Vagina (tissue), 2 donors: ENCODE measurements around the gene ADAT1.

Source experiments
- CTCF ChIP-seq, 3 experiments: fragments of 450-650 bp in 2 of 3; fragments of 200-600 bp in 1 of 3; sonication (generic) in 1 of 3; IDR thresholded peaks; one replicate each; pipeline ENCODE4 v1.5.1; 2017 to 2019; ENCODE audit warnings: antibody characterized with exemption in 3 of 3, mild to moderate bottlenecking in 2 of 3, moderate library complexity in 2 of 3
- POLR2A ChIP-seq, 2 donors: fragments of 450-650 bp; IDR thresholded peaks; one replicate each; pipeline ENCODE4 v1.6.1; 2017; ENCODE audit warnings: antibody characterized with exemption in 2 of 2, mild to moderate bottlenecking in 2 of 2, moderate library complexity in 2 of 2

GRCh38 chr16:75590920-75591843 lies 31.9 kb downstream of the ADAT1 start:
- no peak for TF ChIP-seq POLR2A (IDR thresholded peaks at IDR 0.05)
- TF ChIP-seq CTCF (IDR thresholded peaks at IDR 0.05) = no peak
